ENCODE measurements around the gene RGR.
A peak's percentile ranks its signal among the peaks of the same experiment; 100 is the strongest.

The RGR gene

GRCh38 chr10:84296091-84296981 is 51.5 kb downstream of the RGR start:
- Histone ChIP-seq H3K36me3 (ENCODE audit: control insufficient read depth, insufficient read depth, low read length) (no peaks in the 10 kb centered on the region), H3K4me2 (ENCODE audit: low read length) (no peak overlapping the region), H3K4me3 (ENCODE audit: low read depth, low read length) (no peak overlapping the region), H3K9me3 (ENCODE audit: control insufficient read depth, low read length) (no peaks in the 10 kb centered on the region), H3K4me1 (peaks cover 9% of the 10 kb centered on the region), H3K79me2 (no peaks in the 10 kb centered on the region), H2AFZ (no peak overlapping the region), H3K9ac (no peak overlapping the region), H3K27ac (peak overlapping the region; percentile 30), H3K27me3 (ENCODE audit: control insufficient read depth, insufficient read depth, low read length) (no peaks in the 10 kb centered on the region)
- TF ChIP-seq CTCF (IDR thresholded peaks at IDR 0.05), result no peak

GRCh38 chr10:84298057-84298456 is 53.2 kb downstream of the RGR start:
- TF ChIP-seq CTCF (IDR thresholded peaks at IDR 0.05), result no peak
- no peak overlapping the region for H3K4me3 ChIP-seq (ENCODE audit: low read depth, low read length)
- no peak overlapping the region for H2AFZ ChIP-seq
- H3K4me2 ChIP-seq (ENCODE audit: low read length), result no peak overlapping the region
- H3K79me2 ChIP-seq, result no peaks in the 10 kb centered on the region
- no peaks in the 10 kb centered on the region for H3K9me3 ChIP-seq (ENCODE audit: control insufficient read depth, low read length)
- no peaks in the 10 kb centered on the region for H3K27me3 ChIP-seq (ENCODE audit: control insufficient read depth, insufficient read depth, low read length)
- H3K4me1 ChIP-seq, result peaks cover 17% of the 10 kb centered on the region
- no peak overlapping the region for H3K27ac ChIP-seq
- H3K36me3 ChIP-seq (ENCODE audit: control insufficient read depth, insufficient read depth, low read length), result no peaks in the 10 kb centered on the region
- H3K9ac ChIP-seq, result no peak overlapping the region

- H3K4me2 ChIP-seq (ENCODE audit: low read length), result no peak overlapping the region
- peak overlapping the region; percentile 54 for H2AFZ ChIP-seq
- H3K9ac ChIP-seq, result no peak overlapping the region
- H3K27me3 ChIP-seq (ENCODE audit: control insufficient read depth, insufficient read depth, low read length), result no peaks in the 10 kb centered on the region
- no peaks in the 10 kb centered on the region for H3K79me2 ChIP-seq
- TF ChIP-seq CTCF (IDR thresholded peaks at IDR 0.05), result no peak
- no peaks in the 10 kb centered on the region for H3K9me3 ChIP-seq (ENCODE audit: control insufficient read depth, low read length)
- H3K4me3 ChIP-seq (ENCODE audit: low read depth, low read length), result no peak overlapping the region
- H3K27ac ChIP-seq, result peak overlapping the region; percentile 16
- H3K4me1 ChIP-seq, result peaks cover 19% of the 10 kb centered on the region
- no peaks in the 10 kb centered on the region for H3K36me3 ChIP-seq (ENCODE audit: control insufficient read depth, insufficient read depth, low read length)
Observed at GRCh38 chr10:84302223-84302622, 57.4 kb downstream of the RGR start.

- Histone ChIP-seq H2AFZ (peak overlapping the region; percentile 74), H3K9ac (no peak overlapping the region), H3K4me1 (peaks cover 52% of the 10 kb centered on the region), H3K27ac (peak overlapping the region; percentile 96), H3K79me2 (no peaks in the 10 kb centered on the region), H3K9me3 (ENCODE audit: control insufficient read depth, low read length) (no peaks in the 10 kb centered on the region), H3K27me3 (ENCODE audit: control insufficient read depth, insufficient read depth, low read length) (no peaks in the 10 kb centered on the region), H3K36me3 (ENCODE audit: control insufficient read depth, insufficient read depth, low read length) (no peaks in the 10 kb centered on the region), H3K4me3 (ENCODE audit: low read depth, low read length) (no peak overlapping the region), H3K4me2 (ENCODE audit: low read length) (no peak overlapping the region)
- TF ChIP-seq CTCF (IDR thresholded peaks at IDR 0.05), result no peak
Observed at GRCh38 chr10:84306751-84307384, 62.0 kb downstream of the RGR start.

All from parathyroid adenoma (tissue), 2 donors.